ENCODE measurements around the gene SESN3.

The SESN3 gene

GRCh38 chr11:95123556-95123955 is 107.4 kb downstream of the SESN3 start:
- ChIA-PET POLR2A (no interaction called here), CTCF (no interaction called here)
- TF ChIP-seq FOXA1 (IDR thresholded peaks at IDR 0.05) (no peak), CTBP1 (IDR thresholded peaks at IDR 0.05; ENCODE audit: borderline replicate concordance) (no peak), LEF1 (IDR thresholded peaks at IDR 0.05; ENCODE audit: borderline replicate concordance) (no peak), NFRKB (IDR thresholded peaks at IDR 0.05) (no peak), ZNF384 (IDR thresholded peaks at IDR 0.05) (no peak), HDGF (IDR thresholded peaks at IDR 0.05; ENCODE audit: borderline replicate concordance) (no peak), L3MBTL2 (conservative IDR thresholded peaks at IDR 0.05) (no peak), FOXK2 (IDR thresholded peaks at IDR 0.05) (no peak)
- no peak for DNase-seq (ENCODE audit: extremely low spot score)

GRCh38 chr11:95121698-95122097 is 109.3 kb downstream of the SESN3 start:
- DNase-seq (ENCODE audit: extremely low spot score), result no peak
- CTCF ChIA-PET, result interaction anchor here (1.1 kb wide), 1 partner anchor 31 kb away, joined by 3 read pairs; no protein-coding TSS in a partner anchor
- POLR2A ChIA-PET, result interaction anchor here (0.7 to 1.0 kb wide), 2 partner anchors 25 to 55 kb away, joined by 4 to 5 read pairs; partner anchors contain the start of gene SRSF8
- no peak for TF ChIP-seq CTBP1 (IDR thresholded peaks at IDR 0.05; ENCODE audit: borderline replicate concordance)
- no peak for TF ChIP-seq LEF1 (IDR thresholded peaks at IDR 0.05; ENCODE audit: borderline replicate concordance)
- no peak for TF ChIP-seq SUZ12 (IDR thresholded peaks at IDR 0.05)
- TF ChIP-seq PKNOX1 (IDR thresholded peaks at IDR 0.05), result no peak
- no peak for TF ChIP-seq L3MBTL2 (conservative IDR thresholded peaks at IDR 0.05)
- no peak for TF ChIP-seq FOXK2 (IDR thresholded peaks at IDR 0.05)
- TF ChIP-seq FOXM1 (IDR thresholded peaks at IDR 0.05; ENCODE audit: borderline replicate concordance), result no peak
- TF ChIP-seq TARDBP (IDR thresholded peaks at IDR 0.05), result no peak

- TF ChIP-seq HDGF (IDR thresholded peaks at IDR 0.05; ENCODE audit: borderline replicate concordance) (no peak), ELF4 (IDR thresholded peaks at IDR 0.05) (no peak), CTBP1 (IDR thresholded peaks at IDR 0.05; ENCODE audit: borderline replicate concordance) (no peak), ZNF384 (IDR thresholded peaks at IDR 0.05) (no peak), L3MBTL2 (conservative IDR thresholded peaks at IDR 0.05) (no peak), FOXM1 (IDR thresholded peaks at IDR 0.05; ENCODE audit: borderline replicate concordance) (no peak), BHLHE40 (IDR thresholded peaks at IDR 0.05; ENCODE audit: borderline replicate concordance) (no peak), TARDBP (IDR thresholded peaks at IDR 0.05) (no peak), NFRKB (IDR thresholded peaks at IDR 0.05) (no peak), SP1 (IDR thresholded peaks at IDR 0.05) (no peak), FOXA1 (IDR thresholded peaks at IDR 0.05) (no peak)
- no peak for DNase-seq (ENCODE audit: extremely low spot score)
- ChIA-PET POLR2A (no interaction called here), CTCF (no interaction called here)
These were observed 111.5 kb downstream of the SESN3 start for GRCh38 chr11:95119361-95120060.

GRCh38 chr11:95115597-95115996 is 115.4 kb downstream of the SESN3 start:
- TF ChIP-seq ARNT (IDR thresholded peaks at IDR 0.05) (no peak), PKNOX1 (IDR thresholded peaks at IDR 0.05) (peak; percentile 59)
- POLR2A ChIA-PET, result interaction anchor here (0.6 kb wide), 1 partner anchor 1507 kb away, joined by 3 read pairs; no protein-coding TSS in a partner anchor
- CTCF ChIA-PET, result no interaction called here
- no peak for DNase-seq (ENCODE audit: extremely low spot score)

Data from HEK293T (cell line).